ENCODE results near the gene SLC2A8.

- TF ChIP-seq, protein P1, sequence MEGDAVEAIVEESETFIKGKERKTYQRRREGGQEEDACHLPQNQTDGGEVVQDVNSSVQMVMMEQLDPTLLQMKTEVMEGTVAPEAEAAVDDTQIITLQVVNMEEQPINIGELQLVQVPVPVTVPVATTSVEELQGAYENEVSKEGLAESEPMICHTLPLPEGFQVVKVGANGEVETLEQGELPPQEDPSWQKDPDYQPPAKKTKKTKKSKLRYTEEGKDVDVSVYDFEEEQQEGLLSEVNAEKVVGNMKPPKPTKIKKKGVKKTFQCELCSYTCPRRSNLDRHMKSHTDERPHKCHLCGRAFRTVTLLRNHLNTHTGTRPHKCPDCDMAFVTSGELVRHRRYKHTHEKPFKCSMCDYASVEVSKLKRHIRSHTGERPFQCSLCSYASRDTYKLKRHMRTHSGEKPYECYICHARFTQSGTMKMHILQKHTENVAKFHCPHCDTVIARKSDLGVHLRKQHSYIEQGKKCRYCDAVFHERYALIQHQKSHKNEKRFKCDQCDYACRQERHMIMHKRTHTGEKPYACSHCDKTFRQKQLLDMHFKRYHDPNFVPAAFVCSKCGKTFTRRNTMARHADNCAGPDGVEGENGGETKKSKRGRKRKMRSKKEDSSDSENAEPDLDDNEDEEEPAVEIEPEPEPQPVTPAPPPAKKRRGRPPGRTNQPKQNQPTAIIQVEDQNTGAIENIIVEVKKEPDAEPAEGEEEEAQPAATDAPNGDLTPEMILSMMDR (optimal IDR thresholded peaks at IDR 0.05 in 1 of 3, IDR thresholded peaks at IDR 0.05 in 1 of 3, conservative IDR thresholded peaks at IDR 0.05 in 1 of 3; ENCODE audit: extremely low read depth in 1 of 3, insufficient read depth in 2 of 3, low read length in 3 of 3), result no peak
- TF ChIP-seq EZH2 (IDR thresholded peaks at IDR 0.05; ENCODE audit: low read length), result no peak
These were observed 4.8 kb upstream of the SLC2A8 start for GRCh38 chr9:127392166-127392565.
